Measurements from ENCODE around the gene PIP5KL1. TPM values are rescaled to one million over a fixed set of nuclear protein-coding genes. Genes with fewer than 3 reads are reported as not detected.

Gene PIP5KL1
- polyA plus RNA-seq, 1 donor (not counting 4 experiments of a cell fraction or from before 2014, with no cell fraction given), result 4.4 TPM

- no peak overlapping the region for H3K27ac ChIP-seq (ENCODE audit: control insufficient read depth, insufficient read depth, low read length)
- FAIRE-seq, result no peak
- H3K9ac ChIP-seq (ENCODE audit: control insufficient read depth, extremely low read depth, insufficient read depth, low read length), result no peak overlapping the region
- no peak overlapping the region for H3K4me3 ChIP-seq (ENCODE audit: control insufficient read depth in 2 of 3, extremely low read depth in 1 of 3, insufficient read depth in 2 of 3, low read depth in 1 of 3, low read length in 3 of 3)
- H3K4me1 ChIP-seq (ENCODE audit: control insufficient read depth, extremely low read depth, insufficient read depth, low read length), result peaks cover 12% of the 10 kb centered on the region
- H3K36me3 ChIP-seq (ENCODE audit: control insufficient read depth in 2 of 2, extremely low read depth in 1 of 2, insufficient read depth in 2 of 2, low read length in 2 of 2), result no peaks in the 10 kb centered on the region
- peaks cover 2% of the 10 kb centered on the region for H3K79me2 ChIP-seq (ENCODE audit: control insufficient read depth, insufficient read depth, low read length)
- H3K9me3 ChIP-seq (ENCODE audit: control insufficient read depth, low read depth, low read length), result no peaks in the 10 kb centered on the region
- peaks cover 2% of the 10 kb centered on the region for H3K9me1 ChIP-seq (ENCODE audit: control insufficient read depth, extremely low read depth, insufficient read depth, low read length)
- no peaks in the 10 kb centered on the region for H3K27me3 ChIP-seq (ENCODE audit: control insufficient read depth, extremely low read depth, insufficient read depth, low read length)
- H4K20me1 ChIP-seq (ENCODE audit: control insufficient read depth, extremely low read depth, insufficient read depth, low read length), result no peaks in the 10 kb centered on the region
- DNase-seq (ENCODE audit: low read depth, low spot score), result no peak
- dilution Hi-C loops (cut with MboI; ENCODE audit: extremely low pct_ligation_motif_present, low sequenced_read_pairs), result no loop called here
- no peak overlapping the region for H2AFZ ChIP-seq (ENCODE audit: control insufficient read depth, low read length)
- no peak overlapping the region for H3K4me2 ChIP-seq (ENCODE audit: control insufficient read depth, extremely low read depth, insufficient read depth, low read depth, low read length)
- TF ChIP-seq CTCF (optimal IDR thresholded peaks at IDR 0.05 in 1 of 3, IDR thresholded peaks at IDR 0.05 in 1 of 3, conservative IDR thresholded peaks at IDR 0.05 in 1 of 3; ENCODE audit: extremely low read depth in 1 of 3, insufficient read depth in 2 of 3, low read length in 3 of 3) (no peak), EZH2 (IDR thresholded peaks at IDR 0.05; ENCODE audit: low read length) (no peak)
These were observed 20.1 kb upstream of the PIP5KL1 start for GRCh38 chr9:127950513-127951289.

- Histone ChIP-seq H3K79me2 (ENCODE audit: control insufficient read depth, insufficient read depth, low read length) (peaks cover 2% of the 10 kb centered on the region), H3K27ac (ENCODE audit: control insufficient read depth, insufficient read depth, low read length) (no peak overlapping the region)
- FAIRE-seq, result no peak
These were observed 19.4 kb upstream of the PIP5KL1 start for GRCh38 chr9:127949827-127950512.

More at GRCh38 chr9:127949827-127950512, 19.4 kb upstream of the PIP5KL1 start:
- H3K9ac ChIP-seq (ENCODE audit: control insufficient read depth, extremely low read depth, insufficient read depth, low read length), result no peak overlapping the region
- peaks cover 0 to 3% of the 10 kb centered on the region in 2 experiments for H3K36me3 ChIP-seq (ENCODE audit: control insufficient read depth in 2 of 2, extremely low read depth in 1 of 2, insufficient read depth in 2 of 2, low read length in 2 of 2)
- H3K9me3 ChIP-seq (ENCODE audit: control insufficient read depth, low read depth, low read length), result no peaks in the 10 kb centered on the region
- no peak overlapping the region for H3K4me2 ChIP-seq (ENCODE audit: control insufficient read depth, extremely low read depth, insufficient read depth, low read depth, low read length)
- no peak overlapping the region for H3K4me3 ChIP-seq (ENCODE audit: control insufficient read depth in 2 of 3, extremely low read depth in 1 of 3, insufficient read depth in 2 of 3, low read depth in 1 of 3, low read length in 3 of 3)
- no peak for TF ChIP-seq CTCF (optimal IDR thresholded peaks at IDR 0.05 in 1 of 3, IDR thresholded peaks at IDR 0.05 in 1 of 3, conservative IDR thresholded peaks at IDR 0.05 in 1 of 3; ENCODE audit: extremely low read depth in 1 of 3, insufficient read depth in 2 of 3, low read length in 3 of 3)
- no peak for TF ChIP-seq EZH2 (IDR thresholded peaks at IDR 0.05; ENCODE audit: low read length)
- peaks cover 5% of the 10 kb centered on the region for H3K4me1 ChIP-seq (ENCODE audit: control insufficient read depth, extremely low read depth, insufficient read depth, low read length)
- peaks cover under 1% of the 10 kb centered on the region for H3K9me1 ChIP-seq (ENCODE audit: control insufficient read depth, extremely low read depth, insufficient read depth, low read length)
- no peaks in the 10 kb centered on the region for H4K20me1 ChIP-seq (ENCODE audit: control insufficient read depth, extremely low read depth, insufficient read depth, low read length)
- H2AFZ ChIP-seq (ENCODE audit: control insufficient read depth, low read length), result no peak overlapping the region
- dilution Hi-C loops (cut with MboI; ENCODE audit: extremely low pct_ligation_motif_present, low sequenced_read_pairs), result loop anchor here (25.0 kb wide), 1 partner anchor 112 kb away; the partner anchor contains the start of genes NAIF1 and SLC25A25
- no peak for DNase-seq (ENCODE audit: low read depth, low spot score)
- H3K27me3 ChIP-seq (ENCODE audit: control insufficient read depth, extremely low read depth, insufficient read depth, low read length), result no peaks in the 10 kb centered on the region

All from keratinocyte (primary cell).